ENCODE results near the gene APOE.

The APOE gene

DNA sequence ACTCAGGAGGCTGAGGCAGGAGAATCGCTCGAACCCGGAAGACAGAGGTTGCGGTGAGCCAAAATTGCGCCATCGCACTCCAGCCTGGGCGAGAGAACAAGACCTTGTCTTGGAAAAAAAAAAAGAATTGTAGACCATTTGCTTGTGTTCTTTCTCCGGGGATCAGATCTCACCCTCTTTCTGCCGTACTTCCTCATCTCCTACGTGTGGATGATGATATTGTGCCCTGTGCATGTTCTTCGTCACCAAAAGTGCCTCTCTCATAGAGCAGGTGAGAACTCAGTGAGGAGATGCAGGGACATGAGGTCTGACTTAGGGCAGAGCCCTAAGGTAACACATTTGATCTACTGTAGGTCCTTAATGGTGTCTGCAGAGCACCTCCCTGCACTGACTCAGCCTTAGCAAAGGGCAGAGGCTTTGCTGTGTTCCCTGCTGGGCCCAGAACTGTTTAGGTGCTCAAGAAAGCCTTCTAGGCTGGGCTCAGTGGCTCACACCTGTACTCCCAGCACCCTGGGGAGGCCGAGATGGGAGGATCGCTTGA lies 41.5 kb downstream of the APOE start:
- DNase-seq (ENCODE audit: low spot score) = no peak
- in situ Hi-C loops (cut with MboI; ENCODE audit: low pct_unique_long_range_greater_than_20kb, low sequenced_read_pairs, unreplicated experiment) = no loop called here
- TF ChIP-seq, protein P1, sequence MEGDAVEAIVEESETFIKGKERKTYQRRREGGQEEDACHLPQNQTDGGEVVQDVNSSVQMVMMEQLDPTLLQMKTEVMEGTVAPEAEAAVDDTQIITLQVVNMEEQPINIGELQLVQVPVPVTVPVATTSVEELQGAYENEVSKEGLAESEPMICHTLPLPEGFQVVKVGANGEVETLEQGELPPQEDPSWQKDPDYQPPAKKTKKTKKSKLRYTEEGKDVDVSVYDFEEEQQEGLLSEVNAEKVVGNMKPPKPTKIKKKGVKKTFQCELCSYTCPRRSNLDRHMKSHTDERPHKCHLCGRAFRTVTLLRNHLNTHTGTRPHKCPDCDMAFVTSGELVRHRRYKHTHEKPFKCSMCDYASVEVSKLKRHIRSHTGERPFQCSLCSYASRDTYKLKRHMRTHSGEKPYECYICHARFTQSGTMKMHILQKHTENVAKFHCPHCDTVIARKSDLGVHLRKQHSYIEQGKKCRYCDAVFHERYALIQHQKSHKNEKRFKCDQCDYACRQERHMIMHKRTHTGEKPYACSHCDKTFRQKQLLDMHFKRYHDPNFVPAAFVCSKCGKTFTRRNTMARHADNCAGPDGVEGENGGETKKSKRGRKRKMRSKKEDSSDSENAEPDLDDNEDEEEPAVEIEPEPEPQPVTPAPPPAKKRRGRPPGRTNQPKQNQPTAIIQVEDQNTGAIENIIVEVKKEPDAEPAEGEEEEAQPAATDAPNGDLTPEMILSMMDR (IDR thresholded peaks at IDR 0.05; ENCODE audit: extremely low read depth, insufficient read depth, missing control alignments) = no peak

DNA sequence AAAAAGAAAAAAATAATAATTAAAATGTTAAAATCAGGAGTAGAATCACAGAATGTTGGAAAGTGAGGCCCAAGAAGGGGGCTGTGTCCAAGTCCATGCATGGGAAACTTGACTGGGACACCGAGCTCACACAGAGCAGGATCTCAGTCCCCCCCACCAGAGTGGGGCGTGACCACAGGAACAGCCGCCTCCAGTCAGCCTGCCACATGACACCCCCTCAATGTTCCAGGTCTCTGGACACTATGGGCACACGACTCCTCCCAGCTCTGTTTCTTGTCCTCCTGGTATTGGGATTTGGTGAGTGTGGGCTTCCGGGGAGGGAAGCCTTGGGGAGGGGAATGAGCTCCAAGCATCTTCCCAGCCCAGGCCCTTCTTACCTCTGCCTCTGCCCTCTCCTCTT lies 42.6 kb downstream of the APOE start:
- DNase-seq (ENCODE audit: low spot score) = no peak
- TF ChIP-seq, protein P1 (IDR thresholded peaks at IDR 0.05; ENCODE audit: extremely low read depth, insufficient read depth, missing control alignments) = no peak
- in situ Hi-C loops (cut with MboI; ENCODE audit: low pct_unique_long_range_greater_than_20kb, low sequenced_read_pairs, unreplicated experiment) = no loop called here

DNA sequence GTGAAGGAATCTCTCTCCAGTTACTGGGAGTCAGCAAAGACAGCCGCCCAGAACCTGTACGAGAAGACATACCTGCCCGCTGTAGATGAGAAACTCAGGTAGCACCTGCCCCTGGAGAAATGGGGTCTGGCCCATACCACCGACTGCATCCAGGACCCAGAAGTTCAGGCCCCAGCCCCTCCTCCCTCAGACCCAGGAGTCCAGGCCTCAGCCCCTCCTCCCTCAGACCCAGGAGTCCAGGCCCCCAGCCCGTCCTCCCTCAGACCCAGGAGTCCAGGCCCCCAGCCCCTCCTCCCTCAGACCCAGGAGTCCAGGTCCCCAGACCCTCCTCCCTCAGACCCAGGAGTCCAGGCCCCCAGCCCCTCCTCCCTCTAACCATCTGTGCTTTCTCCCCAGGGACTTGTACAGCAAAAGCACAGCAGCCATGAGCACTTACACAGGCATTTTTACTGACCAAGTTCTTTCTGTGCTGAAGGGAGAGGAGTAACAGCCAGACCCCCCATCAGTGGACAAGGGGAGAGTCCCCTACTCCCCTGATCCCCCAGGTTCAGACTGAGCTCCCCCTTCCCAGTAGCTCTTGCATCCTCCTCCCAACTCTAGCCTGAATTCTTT lies 43.3 kb downstream of the APOE start:
- in situ Hi-C loops (cut with MboI; ENCODE audit: low pct_unique_long_range_greater_than_20kb, low sequenced_read_pairs, unreplicated experiment) = no loop called here
- TF ChIP-seq, protein P1 (IDR thresholded peaks at IDR 0.05; ENCODE audit: extremely low read depth, insufficient read depth, missing control alignments) = no peak
- no peak for DNase-seq (ENCODE audit: low spot score)

DNA sequence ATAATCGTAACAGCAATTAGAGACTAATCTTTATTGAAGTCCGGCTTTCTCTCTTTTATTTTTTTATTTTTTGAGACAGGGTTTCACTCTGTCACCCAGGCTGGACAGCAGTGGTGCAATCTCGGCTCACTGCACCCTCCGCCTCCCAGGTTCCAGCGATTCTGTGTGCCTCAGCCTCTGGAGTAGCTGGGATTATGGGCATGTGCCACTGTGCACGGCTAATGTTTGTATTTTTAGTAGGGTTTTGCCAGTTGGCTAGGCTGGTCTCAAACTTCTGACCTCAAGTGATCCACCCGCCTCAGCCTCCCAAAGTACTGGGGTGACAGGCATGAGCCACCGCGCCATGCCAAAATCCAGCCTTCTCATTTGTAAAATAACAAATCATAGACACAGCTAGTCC lies 44.0 kb downstream of the APOE start:
- TF ChIP-seq, protein P1 (IDR thresholded peaks at IDR 0.05; ENCODE audit: extremely low read depth, insufficient read depth, missing control alignments) = no peak
- in situ Hi-C loops (cut with MboI; ENCODE audit: low pct_unique_long_range_greater_than_20kb, low sequenced_read_pairs, unreplicated experiment) = no loop called here
- no peak for DNase-seq (ENCODE audit: low spot score)

DNA sequence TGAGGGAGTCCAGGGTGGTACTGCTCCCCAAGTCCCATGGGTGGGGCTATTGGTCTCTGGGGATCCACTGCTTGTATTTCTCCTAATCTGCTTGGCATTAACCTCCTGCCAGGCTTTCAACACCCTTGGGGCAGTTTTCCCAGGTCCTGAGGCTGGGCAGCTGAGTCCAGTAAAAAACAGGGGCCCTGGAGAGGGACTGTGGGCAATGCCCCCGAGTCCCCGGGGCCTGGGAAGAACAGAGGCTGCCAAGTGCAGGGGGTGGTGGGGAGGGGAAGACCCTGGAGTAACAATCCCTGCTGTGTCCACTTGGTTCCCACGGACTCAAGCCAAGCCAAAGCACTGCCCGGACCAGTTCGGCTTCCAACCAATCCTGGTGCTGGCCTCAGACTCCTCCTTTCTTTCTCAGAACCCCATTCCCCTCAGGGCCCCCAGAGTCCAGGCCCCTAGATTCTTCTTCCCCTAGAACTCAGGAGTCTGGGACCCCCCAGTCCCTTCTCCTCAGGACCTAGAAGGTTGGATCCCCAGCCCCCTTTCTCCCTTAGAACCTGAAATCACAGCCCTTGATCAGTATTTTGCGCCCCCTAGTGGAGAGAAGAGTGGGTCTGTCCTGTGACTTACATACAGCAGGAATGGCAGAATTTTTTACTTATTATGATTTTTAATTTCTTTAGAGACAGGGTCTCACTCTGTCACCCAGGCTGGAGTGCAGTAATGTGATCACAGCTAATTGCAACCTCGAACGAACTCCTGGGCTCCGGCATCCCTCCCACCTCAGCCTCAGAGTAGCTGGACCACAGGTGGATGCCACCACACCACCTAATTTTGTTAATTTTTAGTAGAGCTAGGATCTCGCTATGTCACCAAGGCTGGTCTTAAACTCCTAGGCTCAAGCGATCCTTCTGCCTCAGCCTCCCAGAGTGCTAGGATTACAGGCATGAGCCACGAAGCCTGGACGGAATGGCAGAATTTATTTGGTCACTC lies 45.9 kb downstream of the APOE start:
- TF ChIP-seq, protein P1 (IDR thresholded peaks at IDR 0.05; ENCODE audit: extremely low read depth, insufficient read depth, missing control alignments) = peak; percentile 81
- DNase-seq (ENCODE audit: low spot score) = peak; percentile 78
- in situ Hi-C loops (cut with MboI; ENCODE audit: low pct_unique_long_range_greater_than_20kb, low sequenced_read_pairs, unreplicated experiment) = no loop called here

DNA sequence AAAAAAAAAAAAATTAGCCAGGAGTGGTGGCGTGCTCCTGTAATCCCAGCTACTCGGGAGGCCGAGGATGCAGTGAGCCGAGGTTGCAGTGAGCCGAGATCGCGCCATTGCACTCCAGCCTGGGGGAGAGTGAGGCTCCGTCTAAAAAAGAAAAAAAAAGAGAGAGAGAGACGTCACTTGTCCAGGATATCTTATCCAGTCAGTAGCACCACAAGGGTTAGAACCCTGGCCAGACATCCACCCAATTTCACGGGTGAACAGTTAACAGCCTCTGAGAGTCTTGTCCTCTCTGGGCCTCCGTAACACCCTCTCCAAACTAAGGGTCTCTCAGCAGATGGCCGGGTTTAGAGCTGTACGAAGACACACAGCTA lies 48.7 kb downstream of the APOE start:
- in situ Hi-C loops (cut with MboI; ENCODE audit: low pct_unique_long_range_greater_than_20kb, low sequenced_read_pairs, unreplicated experiment) = no loop called here
- no peak for DNase-seq (ENCODE audit: low spot score)

More for the DNA sequence above, 48.7 kb downstream of the APOE start:
- TF ChIP-seq, protein P1 (IDR thresholded peaks at IDR 0.05; ENCODE audit: extremely low read depth, insufficient read depth, missing control alignments) = no peak
